ENCODE measurements around the gene EIF1B.
A peak's percentile ranks its signal among the peaks of the same experiment; 100 is the strongest.

The EIF1B gene

DNA sequence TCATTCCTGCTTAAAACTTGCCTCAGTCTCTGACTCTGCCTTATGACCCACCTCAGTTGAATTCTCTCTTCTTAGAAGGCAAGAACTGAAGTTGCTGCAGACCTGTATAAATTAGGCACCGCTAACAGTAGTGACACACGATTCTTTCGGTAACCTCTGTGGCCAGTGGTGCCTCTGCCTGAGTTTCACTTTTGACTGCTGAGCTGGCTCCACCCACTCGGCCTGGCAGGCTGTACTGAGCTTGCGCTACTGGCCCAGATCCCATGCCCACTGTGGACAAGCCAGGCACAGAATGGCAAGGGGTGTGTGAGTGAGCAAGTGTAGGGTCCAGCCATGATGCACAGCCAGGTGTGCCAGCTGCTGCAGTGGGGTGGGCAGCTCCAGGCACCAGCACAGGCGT lies 19.1 kb upstream of the EIF1B start:
- TF ChIP-seq, protein P1, sequence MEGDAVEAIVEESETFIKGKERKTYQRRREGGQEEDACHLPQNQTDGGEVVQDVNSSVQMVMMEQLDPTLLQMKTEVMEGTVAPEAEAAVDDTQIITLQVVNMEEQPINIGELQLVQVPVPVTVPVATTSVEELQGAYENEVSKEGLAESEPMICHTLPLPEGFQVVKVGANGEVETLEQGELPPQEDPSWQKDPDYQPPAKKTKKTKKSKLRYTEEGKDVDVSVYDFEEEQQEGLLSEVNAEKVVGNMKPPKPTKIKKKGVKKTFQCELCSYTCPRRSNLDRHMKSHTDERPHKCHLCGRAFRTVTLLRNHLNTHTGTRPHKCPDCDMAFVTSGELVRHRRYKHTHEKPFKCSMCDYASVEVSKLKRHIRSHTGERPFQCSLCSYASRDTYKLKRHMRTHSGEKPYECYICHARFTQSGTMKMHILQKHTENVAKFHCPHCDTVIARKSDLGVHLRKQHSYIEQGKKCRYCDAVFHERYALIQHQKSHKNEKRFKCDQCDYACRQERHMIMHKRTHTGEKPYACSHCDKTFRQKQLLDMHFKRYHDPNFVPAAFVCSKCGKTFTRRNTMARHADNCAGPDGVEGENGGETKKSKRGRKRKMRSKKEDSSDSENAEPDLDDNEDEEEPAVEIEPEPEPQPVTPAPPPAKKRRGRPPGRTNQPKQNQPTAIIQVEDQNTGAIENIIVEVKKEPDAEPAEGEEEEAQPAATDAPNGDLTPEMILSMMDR (IDR thresholded peaks at IDR 0.05; ENCODE audit: poor library complexity, severe bottlenecking), result no peak
- no peaks in the 10 kb centered on the region for H3K36me3 ChIP-seq (ENCODE audit: low read depth)
- no peaks in the 10 kb centered on the region for H3K9me3 ChIP-seq (ENCODE audit: severe bottlenecking)
- no peak overlapping the region for H3K27ac ChIP-seq (ENCODE audit: poor library complexity, severe bottlenecking)
- ATAC-seq (ENCODE audit: low read depth) (peak; percentile 14; the same call in 1 of the 3 replicates), DNase-seq (ENCODE audit: low spot score) (no peak)
- no peaks in the 10 kb centered on the region for H3K4me1 ChIP-seq (ENCODE audit: insufficient read depth, poor library complexity, severe bottlenecking)
- no peak overlapping the region for H3K4me3 ChIP-seq (ENCODE audit: severe bottlenecking)
- H3K27me3 ChIP-seq (ENCODE audit: insufficient read depth, poor library complexity, severe bottlenecking), result no peaks in the 10 kb centered on the region

DNA sequence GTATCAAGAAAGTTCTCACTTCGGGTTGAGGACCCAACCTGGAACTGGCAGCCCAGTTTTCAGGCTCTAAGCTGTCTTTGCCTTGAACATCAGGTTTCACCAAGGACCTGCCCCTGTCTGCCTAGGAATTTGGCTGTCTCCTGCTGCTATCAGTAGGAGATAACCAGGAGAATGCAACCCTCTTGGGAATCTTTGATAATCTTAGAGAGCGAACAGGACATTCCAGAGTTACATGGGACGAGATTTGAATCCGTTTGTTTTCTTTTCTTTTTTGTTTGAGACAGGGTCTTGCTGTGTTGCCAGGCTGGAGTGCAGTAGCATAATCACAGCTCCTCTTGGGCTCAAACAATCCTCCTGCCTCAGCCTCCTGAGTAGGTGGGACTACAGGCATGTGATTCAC lies 18.0 kb upstream of the EIF1B start:
- H3K27me3 ChIP-seq (ENCODE audit: insufficient read depth, poor library complexity, severe bottlenecking), result no peaks in the 10 kb centered on the region
- H3K4me3 ChIP-seq (ENCODE audit: severe bottlenecking), result no peak overlapping the region
- no peaks in the 10 kb centered on the region for H3K36me3 ChIP-seq (ENCODE audit: low read depth)
- TF ChIP-seq, protein P1 (IDR thresholded peaks at IDR 0.05; ENCODE audit: poor library complexity, severe bottlenecking), result no peak
- H3K4me1 ChIP-seq (ENCODE audit: insufficient read depth, poor library complexity, severe bottlenecking), result no peaks in the 10 kb centered on the region
- H3K9me3 ChIP-seq (ENCODE audit: severe bottlenecking), result no peaks in the 10 kb centered on the region
- no peak overlapping the region for H3K27ac ChIP-seq (ENCODE audit: poor library complexity, severe bottlenecking)
- DNase-seq (ENCODE audit: low spot score), result no peak
- ATAC-seq (ENCODE audit: low read depth), result no peak

DNA sequence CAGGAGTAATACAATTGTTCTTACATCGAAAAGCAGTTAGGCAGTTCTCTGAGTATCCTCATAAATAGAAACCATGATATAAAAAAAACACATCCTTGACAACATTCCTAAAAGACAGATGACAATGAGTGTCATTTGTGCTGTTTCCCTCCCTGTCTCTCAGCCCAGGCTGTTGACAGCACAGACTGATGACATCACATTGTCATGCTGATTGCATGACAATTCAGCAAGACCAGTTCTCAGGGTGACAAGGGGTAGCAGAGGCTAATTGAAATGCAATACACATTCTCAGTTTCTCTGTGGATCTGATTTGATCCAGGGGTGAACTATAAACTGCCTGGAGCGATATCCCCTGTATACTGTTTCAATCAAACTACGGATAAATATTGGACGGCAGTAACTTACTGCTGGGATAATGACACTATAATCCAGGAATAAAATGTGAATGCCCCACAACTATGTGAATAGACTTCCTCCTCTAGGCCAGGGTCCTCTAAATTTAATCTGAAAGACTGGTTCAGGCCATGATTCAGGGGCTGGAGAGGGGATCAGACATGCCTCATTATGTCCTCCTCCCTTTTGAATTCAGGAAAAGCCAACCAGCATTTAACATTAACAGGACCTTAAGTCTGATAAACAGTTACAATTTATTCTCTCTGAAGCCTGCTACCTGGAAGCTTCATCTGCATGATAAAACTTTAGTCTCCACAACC lies 16.7 kb upstream of the EIF1B start:
- no peaks in the 10 kb centered on the region for H3K36me3 ChIP-seq (ENCODE audit: low read depth)
- no peak for DNase-seq (ENCODE audit: low spot score)
- H3K9me3 ChIP-seq (ENCODE audit: severe bottlenecking), result no peaks in the 10 kb centered on the region
- no peak overlapping the region for H3K27ac ChIP-seq (ENCODE audit: poor library complexity, severe bottlenecking)
- no peak for ATAC-seq (ENCODE audit: low read depth)
- H3K4me1 ChIP-seq (ENCODE audit: insufficient read depth, poor library complexity, severe bottlenecking), result no peaks in the 10 kb centered on the region
- H3K27me3 ChIP-seq (ENCODE audit: insufficient read depth, poor library complexity, severe bottlenecking), result no peaks in the 10 kb centered on the region
- TF ChIP-seq, protein P1 (IDR thresholded peaks at IDR 0.05; ENCODE audit: poor library complexity, severe bottlenecking), result no peak
- no peak overlapping the region for H3K4me3 ChIP-seq (ENCODE audit: severe bottlenecking)

DNA sequence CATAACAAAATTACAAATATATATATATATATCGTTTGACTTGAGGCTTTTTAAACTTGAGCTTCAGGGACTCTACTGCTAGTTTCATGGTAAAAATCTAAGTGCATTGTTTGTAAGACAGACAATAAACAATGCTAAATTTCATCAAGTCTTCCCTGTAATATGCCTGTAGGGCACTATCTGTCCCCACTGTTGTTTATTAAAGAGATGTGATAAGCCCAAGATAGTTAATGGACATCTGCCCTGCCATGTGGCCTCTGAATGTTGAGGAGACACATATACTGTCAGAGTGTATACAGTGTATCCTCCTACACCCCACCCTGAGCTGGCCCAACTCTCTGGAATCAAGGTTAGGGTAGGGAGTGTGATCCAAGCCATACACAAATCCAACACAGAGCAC lies 15.1 kb upstream of the EIF1B start:
- H3K27me3 ChIP-seq (ENCODE audit: insufficient read depth, poor library complexity, severe bottlenecking), result no peaks in the 10 kb centered on the region
- no peaks in the 10 kb centered on the region for H3K36me3 ChIP-seq (ENCODE audit: low read depth)
- TF ChIP-seq, protein P1 (IDR thresholded peaks at IDR 0.05; ENCODE audit: poor library complexity, severe bottlenecking), result no peak
- DNase-seq (ENCODE audit: low spot score), result no peak
- H3K4me3 ChIP-seq (ENCODE audit: severe bottlenecking), result no peak overlapping the region
- ATAC-seq (ENCODE audit: low read depth), result no peak
- no peaks in the 10 kb centered on the region for H3K9me3 ChIP-seq (ENCODE audit: severe bottlenecking)
- H3K4me1 ChIP-seq (ENCODE audit: insufficient read depth, poor library complexity, severe bottlenecking), result no peaks in the 10 kb centered on the region
- H3K27ac ChIP-seq (ENCODE audit: poor library complexity, severe bottlenecking), result no peak overlapping the region

DNA sequence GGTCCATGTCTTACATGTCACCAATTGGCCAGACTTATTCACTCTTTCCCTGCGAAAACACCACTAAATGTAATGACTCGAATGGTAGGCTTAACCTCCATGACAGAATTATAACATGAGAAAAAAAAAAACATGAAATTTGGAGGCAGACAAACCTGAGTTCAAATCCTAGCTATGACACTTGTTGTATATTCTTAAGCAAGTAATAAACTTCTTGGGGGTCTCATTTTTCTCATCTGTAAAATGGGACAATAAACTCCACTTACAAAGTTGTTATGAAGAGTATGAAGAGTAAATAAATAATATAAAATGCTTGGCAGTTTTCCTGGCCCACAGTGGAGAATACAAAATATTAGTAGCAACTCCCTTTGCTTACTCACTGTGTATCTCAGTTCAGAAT lies 11.4 kb upstream of the EIF1B start:
- TF ChIP-seq, protein P1 (IDR thresholded peaks at IDR 0.05; ENCODE audit: poor library complexity, severe bottlenecking), result no peak
- no peak for DNase-seq (ENCODE audit: low spot score)
- no peaks in the 10 kb centered on the region for H3K9me3 ChIP-seq (ENCODE audit: severe bottlenecking)

More for the DNA sequence above, 11.4 kb upstream of the EIF1B start:
- H3K36me3 ChIP-seq (ENCODE audit: low read depth), result no peaks in the 10 kb centered on the region
- no peak for ATAC-seq (ENCODE audit: low read depth)
- no peaks in the 10 kb centered on the region for H3K4me1 ChIP-seq (ENCODE audit: insufficient read depth, poor library complexity, severe bottlenecking)
- no peaks in the 10 kb centered on the region for H3K27me3 ChIP-seq (ENCODE audit: insufficient read depth, poor library complexity, severe bottlenecking)
- H3K27ac ChIP-seq (ENCODE audit: poor library complexity, severe bottlenecking), result no peak overlapping the region
- no peak overlapping the region for H3K4me3 ChIP-seq (ENCODE audit: severe bottlenecking)

Measured in RWPE2 (cell line).